HG03457 (cell line): ENCODE results near the gene DNM2.
A peak's percentile ranks its signal among the peaks of the same experiment; 100 is the strongest.
"Not testable (repeated sequence)": the region's sequence is repeated elsewhere in the genome, so short reads cannot be mapped to it uniquely, and the experiment has no call there.

Experiments used
- ATAC-seq: cut with Tn5 transposase; IDR thresholded peaks from one replicate; pipeline ENCODE4 v1.9.1; 2021; ENCODE audit warnings: moderate number of reproducible peaks; ENCODE audit not compliant: unreplicated experiment

Gene DNM2

DNA sequence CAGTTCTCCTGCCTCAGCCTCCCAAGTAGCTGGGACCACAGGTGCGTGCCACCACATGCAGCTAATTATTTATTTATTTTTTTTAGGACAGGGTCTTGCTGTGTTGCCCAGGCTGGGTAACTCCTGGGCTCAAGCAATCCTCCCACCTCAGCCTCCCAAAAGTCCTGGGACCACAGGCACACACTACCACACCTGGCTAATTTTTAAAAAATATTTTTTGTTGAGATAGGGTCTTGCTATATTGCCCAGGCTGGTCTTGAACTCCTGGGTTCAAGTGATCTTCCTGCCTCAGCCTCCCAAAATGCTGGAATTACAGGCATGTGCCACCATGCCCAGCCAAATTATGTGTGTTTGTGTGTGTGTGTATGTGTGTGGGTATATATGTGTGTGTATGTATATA, 139.0 kb downstream of the DNM2 start:
- not testable (repeated sequence) for ATAC-seq

DNA sequence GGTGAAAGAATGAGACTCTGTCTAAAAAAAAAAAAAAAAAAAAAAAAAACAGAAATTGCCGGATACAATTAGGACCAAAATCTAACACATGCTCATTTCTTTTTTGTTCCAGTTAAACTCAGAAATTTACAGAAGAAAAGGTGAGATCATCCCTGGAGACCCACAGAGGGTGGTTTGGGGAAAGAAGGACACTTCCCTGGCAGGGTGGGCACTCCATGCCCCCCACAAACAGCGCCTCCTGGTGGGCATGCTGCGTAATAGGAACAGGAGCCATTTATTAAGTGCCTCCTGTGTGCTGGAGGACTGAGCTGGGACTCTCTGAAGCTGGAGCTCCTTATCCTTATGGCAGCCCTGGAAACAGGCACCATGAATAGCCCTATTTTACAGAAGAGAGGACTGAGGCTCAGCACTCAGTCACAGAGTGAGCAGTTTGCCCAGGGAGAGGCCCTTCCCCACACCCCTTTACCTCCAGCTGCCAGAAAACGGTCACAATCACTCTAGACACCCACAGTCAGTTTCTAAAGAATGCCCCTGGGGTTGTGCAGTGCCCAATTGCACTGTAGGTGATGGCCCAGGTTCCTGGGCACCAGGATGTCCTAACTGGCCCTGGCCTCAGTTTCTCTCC, 140.4 kb downstream of the DNM2 start:
- ATAC-seq, result no peak

- no peak for ATAC-seq
These were observed 143.3 kb downstream of the DNM2 start for GRCh38 chr19:10861103-10861651.

GRCh38 chr19:10862561-10863106, 144.8 kb downstream of the DNM2 start:
- ATAC-seq, result no peak

DNA sequence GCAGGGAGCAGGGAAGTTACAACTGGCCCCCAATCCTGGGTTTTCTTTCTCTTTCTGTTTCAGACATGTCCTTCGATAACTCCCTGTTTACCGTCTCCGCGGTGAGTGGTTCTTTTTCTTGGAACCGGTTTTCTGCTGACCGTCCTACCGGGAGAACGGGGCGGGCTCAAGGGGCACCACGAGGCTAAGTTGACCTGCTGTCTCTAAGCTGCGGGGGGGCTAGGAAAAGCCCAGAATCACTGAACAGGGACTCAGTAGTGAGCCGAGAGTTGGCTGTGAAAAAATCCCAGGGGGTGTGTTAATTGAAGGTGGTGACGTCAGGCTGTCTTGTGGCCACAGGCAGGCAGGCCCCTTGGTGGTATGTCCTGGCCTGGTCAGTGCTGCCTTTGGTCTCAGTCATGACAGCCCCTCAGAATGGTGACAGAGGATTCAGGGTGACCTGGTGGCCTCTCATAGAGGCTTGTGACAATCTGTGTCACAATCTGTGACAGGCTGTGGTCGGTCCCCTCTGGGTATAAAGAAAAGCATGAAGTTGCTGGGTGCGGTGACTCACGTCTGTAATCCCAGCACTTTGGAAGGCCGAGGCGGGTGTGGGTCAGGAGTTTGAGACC, 145.3 kb downstream of the DNM2 start:
- no peak for ATAC-seq

DNA sequence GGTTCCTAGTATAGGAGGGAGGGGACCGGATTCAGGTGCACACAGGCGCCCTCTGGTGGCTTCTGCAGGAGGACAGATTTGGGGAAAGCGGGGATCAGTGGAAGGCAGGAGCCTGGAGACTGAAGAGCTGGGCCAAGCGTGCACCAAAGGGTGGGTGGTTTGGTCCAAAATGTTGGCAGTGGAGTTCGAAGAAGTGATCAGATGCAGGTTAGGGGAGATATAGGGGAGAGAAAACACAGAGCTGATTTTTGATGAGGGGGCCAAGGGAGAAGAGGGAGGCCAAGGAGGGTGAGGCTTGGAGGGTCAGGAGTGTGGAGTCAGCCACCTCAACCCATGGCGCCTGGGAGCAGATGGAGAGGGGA, 146.6 kb downstream of the DNM2 start:
- ATAC-seq, result no peak

DNA sequence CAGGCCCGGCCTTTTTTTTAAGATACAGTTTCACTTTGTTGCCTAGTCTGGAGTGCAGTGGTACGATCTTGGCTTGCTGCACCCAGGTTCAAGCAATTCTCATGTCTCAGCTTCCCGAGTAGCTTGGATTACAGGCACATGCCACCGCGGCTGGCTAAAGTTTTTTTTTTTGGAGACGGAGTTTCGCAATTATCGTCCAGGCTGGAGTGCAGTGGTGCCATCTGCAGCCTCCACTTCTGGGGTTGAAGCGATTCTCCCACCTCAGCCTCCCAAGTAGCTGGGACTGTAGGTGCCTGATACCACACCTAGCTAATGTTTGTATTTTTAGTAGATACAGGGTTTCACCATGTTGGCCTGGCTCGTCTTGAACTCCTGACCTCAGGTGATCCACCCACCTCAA, 148.6 kb downstream of the DNM2 start:
- no peak for ATAC-seq

- no peak for ATAC-seq
These were observed 151.1 kb downstream of the DNM2 start for GRCh38 chr19:10868872-10869547.

DNA sequence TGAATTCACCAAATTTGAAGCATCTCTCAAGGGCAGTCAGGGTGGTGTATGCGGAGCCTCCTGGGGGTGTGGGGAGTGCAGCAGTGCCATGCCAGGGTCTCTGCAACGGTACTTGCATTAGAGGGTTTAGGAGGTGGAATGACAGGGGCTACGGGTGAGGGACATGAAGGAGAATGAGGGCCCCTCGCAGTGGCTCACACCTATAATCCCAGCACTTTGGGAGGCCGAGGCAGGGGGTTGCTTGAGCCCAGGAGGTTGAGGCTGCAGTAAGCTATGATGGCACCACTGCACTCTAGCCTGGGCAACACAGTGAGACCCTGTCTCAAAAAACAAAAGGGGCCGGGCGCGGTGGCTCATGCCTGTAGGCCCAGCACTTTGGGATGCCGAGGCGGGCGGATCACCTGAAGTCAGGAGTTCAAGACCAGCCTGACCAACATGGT, 152.0 kb downstream of the DNM2 start:
- not testable (repeated sequence) for ATAC-seq

- ATAC-seq, result no peak
These were observed 152.6 kb downstream of the DNM2 start for GRCh38 chr19:10870501-10870954.

- peak; percentile 54 for ATAC-seq
These were observed 153.2 kb downstream of the DNM2 start, which contains the start of gene CARM1 for GRCh38 chr19:10870955-10871603. Gene CARM1, plus strand, starts transcription at chr19:10871553. Its CDS starts 150 bp downstream, at chr19:10871703.

DNA sequence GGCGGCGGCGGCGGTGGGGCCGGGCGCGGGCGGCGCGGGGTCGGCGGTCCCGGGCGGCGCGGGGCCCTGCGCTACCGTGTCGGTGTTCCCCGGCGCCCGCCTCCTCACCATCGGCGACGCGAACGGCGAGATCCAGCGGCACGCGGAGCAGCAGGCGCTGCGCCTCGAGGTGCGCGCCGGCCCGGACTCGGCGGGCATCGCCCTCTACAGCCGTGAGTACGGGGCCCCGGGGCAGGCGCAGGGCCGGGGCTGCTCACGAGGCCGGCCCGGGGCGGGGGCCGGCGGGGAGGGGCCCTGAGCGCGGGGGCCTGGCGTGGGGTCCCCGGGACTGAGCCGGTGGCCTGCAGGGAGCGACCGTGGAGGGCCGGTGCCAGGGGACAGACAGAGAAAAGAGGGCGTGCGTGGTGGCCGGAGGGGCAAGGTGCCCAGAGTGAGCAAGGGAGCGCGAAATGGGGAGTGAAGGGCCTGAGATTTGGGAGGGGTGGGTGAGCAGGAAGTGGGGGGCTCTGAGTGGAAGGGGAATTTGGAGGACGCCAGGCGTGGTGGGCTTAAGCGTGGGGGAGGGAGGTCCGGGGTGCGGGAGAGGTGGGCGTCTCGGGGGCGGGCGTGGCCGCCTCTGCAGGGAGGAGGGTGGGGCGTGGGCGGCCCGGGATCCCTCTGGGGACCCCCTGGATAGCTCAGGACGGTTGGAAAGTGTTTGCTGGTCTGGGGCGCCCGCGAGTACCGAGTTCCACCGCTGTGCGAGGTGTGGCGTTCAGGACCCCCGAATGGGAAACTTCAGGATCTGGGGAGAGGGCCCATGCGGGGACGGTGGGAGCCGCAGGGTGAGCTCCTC, 154.0 kb downstream of the DNM2 start:
- peak; percentile 6 for ATAC-seq

DNA sequence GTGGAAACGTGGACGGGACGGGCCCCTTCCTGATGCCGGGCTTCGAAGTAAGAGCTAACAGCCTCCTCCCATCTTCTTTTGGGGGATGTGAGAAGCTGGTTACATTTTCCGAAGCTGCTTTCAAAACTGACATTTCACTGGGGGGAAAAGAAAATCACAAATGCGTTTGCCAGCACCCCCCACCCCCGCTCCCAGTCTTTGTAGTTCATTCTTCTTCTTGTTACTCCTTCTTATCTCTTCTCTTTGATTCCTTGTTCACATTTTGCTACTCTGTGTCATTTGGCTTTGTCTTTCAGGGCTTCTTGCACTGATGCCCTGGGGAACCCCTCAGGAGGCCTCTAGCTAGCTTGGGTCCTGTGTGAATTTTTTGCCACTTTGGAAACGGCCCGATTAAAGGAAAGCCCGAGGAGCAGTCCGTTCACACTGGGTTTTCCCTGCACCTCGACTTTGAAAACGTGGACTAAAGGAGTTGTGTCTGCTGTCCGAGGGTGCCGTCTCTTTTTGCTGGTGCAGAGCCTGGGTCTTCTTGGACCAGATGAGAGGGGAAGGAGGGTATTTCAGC, 154.7 kb downstream of the DNM2 start:
- ATAC-seq, result no peak

- ATAC-seq, result no peak
These were observed 156.1 kb downstream of the DNM2 start for GRCh38 chr19:10874024-10874423.

GRCh38 chr19:10876459-10877240, 158.8 kb downstream of the DNM2 start:
- ATAC-seq, result no peak

GRCh38 chr19:10877608-10878007, 159.7 kb downstream of the DNM2 start:
- ATAC-seq, result not testable (repeated sequence)

GRCh38 chr19:10878253-10878652, 160.4 kb downstream of the DNM2 start:
- no peak for ATAC-seq
